NCI-H2227 (cell line): ENCODE data around the gene PHF10.
"Not testable (repeated sequence)": the region's sequence is repeated elsewhere in the genome, so short reads cannot be mapped to it uniquely, and the experiment has no call there.

Experiments used
- DNase-seq: peaks from one replicate; lab custom pipeline; 2025; ENCODE audit not compliant: unreplicated experiment; lab: John Stamatoyannopoulos, UW

Gene PHF10

DNA sequence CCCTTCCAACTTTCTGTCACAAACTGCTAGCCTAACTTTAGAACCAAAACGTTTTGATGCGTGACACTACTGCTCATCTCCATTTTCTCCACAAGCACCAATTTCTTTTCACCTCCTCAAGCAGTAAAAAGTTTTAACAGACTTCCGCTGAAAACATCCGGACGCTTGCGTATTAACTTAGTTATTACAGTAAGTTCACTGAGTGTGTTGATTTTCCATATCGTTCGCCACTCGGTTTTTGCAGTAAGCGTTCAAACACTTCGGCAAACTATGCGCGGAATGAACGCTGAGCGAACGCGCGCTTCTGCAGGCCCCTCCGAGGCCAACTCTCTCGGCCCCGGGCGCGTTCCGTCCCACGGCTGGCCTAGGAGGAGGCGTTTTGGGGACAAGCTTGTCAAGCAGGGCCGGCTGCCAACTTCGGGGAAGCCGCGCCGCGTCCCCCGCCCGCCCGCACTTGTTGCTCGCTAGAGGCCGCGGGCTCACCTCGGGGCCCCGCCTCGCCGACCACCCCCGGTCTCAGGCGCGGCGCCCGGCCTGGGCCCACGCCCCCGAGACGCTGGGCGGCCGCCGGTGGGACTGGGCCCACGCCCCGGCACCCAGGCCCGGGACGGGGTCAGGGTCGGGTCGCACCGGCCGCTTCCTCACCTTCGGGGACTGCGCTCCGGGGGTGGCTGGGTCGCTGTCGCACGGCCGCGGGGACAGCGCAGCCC is 945 bp downstream of the PHF10 start:
- peak; percentile 28 for DNase-seq

DNA sequence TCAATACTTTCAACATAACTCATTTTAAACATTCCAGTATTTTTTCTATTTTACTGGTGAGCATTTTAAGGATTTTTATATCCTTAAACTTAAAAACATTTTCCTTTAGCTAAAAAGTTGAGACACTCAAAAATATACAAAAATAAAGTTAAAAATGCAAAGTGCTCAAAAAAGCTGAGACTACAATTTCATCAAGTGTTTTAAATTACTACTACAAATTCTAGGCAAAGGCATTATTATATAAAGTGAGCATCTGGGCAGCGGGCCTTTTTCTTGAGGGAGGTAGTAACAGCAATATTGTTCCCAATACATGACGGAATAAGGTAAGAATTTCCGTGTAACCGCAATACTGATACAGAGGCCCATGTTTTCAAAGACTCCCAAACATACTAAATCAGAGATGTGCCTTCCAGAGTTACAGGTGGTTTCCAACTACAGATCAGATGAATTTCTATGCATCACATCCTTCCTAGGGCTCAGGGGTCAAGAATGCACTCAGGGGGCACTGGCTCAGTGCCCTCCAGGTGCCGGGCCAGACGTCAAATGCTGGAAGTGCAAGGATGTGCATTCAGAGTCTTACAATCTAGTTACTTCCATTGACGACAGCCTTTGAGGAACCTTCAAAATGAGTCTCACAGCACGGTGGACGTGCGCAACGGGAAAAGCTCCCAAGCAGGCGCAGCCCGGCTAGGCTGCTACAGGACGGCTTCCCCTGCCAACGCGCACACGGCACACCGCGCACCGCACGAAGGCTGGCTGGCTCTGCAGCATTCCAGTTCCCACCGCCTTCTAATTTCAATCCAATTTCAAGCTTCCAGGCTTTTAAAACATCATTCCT is 1.7 kb downstream of the PHF10 start:
- DNase-seq, result peak; percentile 37

DNA sequence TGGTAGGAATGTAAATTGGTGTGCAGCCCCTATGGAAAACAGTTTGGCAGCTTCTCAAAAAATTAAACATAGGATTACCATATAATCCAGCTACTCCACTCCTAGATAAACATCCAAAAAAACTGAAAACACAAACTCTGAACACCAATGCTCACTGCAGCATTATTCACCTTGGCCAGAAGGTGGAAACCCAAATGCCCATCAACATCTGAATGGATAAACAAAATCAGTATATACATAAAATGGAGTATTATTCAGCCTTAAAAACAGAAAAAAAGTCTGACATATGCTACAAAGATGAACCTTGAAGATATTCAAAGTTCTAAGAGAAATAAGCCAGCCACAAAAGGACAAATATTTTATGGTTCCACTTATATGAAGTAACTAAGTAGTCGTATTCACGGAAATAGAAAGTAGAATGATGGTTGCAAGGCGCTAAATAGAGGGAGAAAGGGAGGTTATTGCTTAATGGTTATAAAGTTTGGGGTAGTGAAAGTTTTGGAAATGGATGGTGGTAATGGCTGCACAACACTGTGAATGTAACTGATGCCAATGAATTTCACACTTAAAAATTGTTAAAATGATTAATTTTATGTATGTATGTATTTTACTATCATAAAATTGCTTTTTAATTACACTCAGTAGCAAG is 4.0 kb downstream of the PHF10 start:
- DNase-seq, result peak; percentile 4

- DNase-seq, result no peak
Measured at GRCh38 chr6:169719117-169719516, 5.2 kb downstream of the PHF10 start.

- DNase-seq, result no peak
Measured at GRCh38 chr6:169714595-169714994, 9.7 kb downstream of the PHF10 start.

- DNase-seq, result no peak
Measured at GRCh38 chr6:169714178-169714577, 10.1 kb downstream of the PHF10 start.

DNA sequence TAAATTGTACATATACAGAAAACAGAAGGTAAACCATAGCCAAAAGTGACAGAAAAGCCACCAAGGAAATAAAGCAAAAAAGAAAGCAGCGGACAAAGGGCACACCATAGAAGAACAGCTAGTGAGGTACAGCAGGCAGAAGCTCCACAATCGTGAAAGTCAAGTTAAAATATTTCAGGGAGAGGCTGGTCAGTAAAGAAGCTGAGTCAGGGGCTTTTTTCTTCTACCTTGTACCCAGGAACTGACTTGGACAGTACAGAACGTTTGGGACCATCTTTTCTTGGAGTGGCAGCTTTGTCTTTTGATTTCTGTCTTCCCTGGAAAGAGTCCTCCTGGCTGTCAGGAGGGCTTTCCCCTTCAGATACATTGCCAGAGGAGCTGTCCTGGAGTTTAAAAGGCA is 14.3 kb downstream of the PHF10 start:
- DNase-seq, result no peak

- no peak for DNase-seq
Measured at GRCh38 chr6:169709293-169709692, 15.0 kb downstream of the PHF10 start.

DNA sequence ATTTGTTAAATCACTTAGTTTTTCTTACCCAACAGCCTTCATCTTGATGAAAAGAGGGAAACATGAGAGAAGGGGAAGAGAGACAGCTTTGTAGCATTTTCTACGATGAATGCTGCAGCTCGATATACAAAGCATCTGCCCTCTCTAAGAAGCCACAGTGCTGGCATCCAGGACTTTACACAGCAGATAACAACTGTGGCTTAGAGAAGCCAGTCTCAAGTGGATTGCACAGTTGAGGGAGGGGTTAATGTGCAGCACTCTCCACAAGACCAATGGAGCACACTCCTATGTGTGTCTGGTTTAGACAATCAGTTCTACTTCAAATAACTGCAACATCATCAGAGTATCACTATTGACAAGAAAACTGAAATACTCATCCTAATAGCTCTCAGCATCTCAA is 16.5 kb downstream of the PHF10 start:
- no peak for DNase-seq

DNA sequence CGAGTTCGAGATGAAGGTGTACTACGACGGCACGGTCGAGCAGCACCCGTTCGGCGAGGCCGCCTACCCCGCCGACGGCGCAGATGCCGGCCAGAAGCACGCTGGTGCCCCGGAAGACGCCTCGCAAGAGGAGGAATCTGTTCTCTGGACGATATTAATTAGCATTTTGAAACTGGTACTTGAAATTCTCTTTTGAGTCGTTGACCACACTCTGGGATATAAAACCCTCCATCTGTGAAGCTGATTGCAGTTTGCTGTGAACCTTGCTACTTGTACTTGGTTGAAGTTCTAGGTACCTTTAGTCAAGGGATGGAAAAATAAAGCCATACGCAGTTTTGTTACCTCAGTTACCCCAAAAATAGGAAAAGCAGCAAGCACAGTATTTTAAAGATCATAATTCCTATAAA is 21.5 kb downstream of the PHF10 start:
- DNase-seq, result no peak

GRCh38 chr6:169701954-169702839 is 22.1 kb downstream of the PHF10 start, which contains the start of the genes C6orf120 and WDR27:
Gene C6orf120 (plus strand): TSS chr6:169702126. CDS start chr6:169702460, 334 bp downstream.
Gene WDR27 (minus strand): TSS chr6:169702029. CDS start chr6:169689005, 13,024 bp downstream.
- DNase-seq, result peak; percentile 95

DNA sequence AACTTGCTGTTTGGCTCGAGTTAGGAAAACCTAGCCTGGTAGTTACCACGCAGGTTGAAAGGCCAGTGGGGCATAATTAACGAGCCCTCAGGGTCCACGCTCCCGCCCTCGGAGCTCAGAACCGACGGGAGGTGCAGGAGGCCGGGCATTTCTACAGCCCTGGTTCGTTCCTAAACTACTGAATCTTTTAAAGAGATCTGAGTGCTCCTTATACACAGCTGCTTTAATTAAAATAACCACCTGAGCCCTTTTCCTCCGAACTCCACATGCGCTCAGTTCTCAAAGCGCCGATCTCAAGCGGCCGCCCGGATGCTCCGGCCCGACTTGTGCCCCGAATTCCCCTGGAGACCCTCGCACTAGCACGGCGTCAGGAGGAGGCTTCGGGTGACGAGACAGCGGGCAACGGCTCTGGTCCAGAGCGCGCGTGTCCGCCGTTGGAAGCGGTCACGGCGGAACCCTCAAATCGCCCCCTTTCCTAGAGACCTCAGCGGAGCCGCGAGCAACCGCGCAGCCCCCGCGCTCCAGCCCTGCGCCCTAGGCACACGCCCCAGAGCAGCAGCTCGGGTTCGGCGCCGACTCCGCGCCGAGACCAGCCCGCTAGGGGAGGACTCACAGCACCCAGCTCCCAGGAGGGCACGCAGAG is 22.9 kb downstream of the PHF10 start:
- DNase-seq, result peak; percentile 41

- peak; percentile 15 for DNase-seq
Measured at GRCh38 chr6:169700296-169700695, 24.0 kb downstream of the PHF10 start.

- DNase-seq, result not testable (repeated sequence)
Measured at GRCh38 chr6:169697115-169697514, 27.2 kb downstream of the PHF10 start.

GRCh38 chr6:169695131-169695530 is 29.2 kb downstream of the PHF10 start:
- DNase-seq, result no peak

DNA sequence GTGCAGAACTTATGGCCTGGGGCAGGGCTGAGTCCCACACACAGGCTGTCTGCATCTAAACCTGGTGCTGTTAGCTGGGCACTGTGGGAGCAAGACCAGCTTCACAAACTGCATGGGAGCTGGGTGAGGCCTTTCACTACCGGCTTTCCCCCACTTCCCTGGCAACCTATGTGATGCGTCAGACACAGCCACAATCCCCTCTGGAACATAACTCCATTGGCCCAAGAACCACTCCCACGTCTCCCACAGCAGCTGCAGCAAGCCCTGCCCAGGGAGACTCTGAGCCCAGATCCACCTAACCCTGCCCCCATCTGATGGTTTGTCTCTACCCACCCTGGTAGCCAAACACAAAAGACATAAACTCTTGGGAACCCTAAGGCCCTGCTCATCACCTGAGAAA is 31.8 kb downstream of the PHF10 start:
- DNase-seq, result no peak

DNA sequence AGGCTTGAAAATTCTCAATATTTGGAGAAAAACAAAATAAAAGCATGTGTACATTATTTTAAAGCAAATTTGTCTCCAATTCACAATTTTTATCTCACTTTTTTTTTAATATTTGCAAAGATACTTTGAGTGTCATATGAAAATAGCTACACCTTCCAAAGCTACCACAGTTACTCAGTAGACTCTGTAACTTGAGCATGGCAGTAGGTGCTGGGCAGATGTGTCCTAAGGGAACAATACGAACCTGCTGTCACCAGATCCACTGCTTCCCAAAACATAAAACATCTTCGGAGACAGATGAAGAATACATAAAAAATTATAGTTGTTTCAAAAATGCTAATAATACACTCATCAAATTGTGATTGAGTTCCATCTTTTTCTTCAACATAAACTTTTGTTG is 33.0 kb downstream of the PHF10 start:
- no peak for DNase-seq

GRCh38 chr6:169689287-169689686 is 35.0 kb downstream of the PHF10 start:
- DNase-seq, result no peak

- DNase-seq, result no peak
Measured at GRCh38 chr6:169685860-169686259, 38.4 kb downstream of the PHF10 start.

- no peak for DNase-seq
Measured at GRCh38 chr6:169684056-169684455, 40.2 kb downstream of the PHF10 start.
